HG02981 (cell line): ENCODE measurements around the gene CMIP.
A peak's percentile ranks its signal among the peaks of the same experiment; 100 is the strongest.
"Not testable (repeated sequence)": the region's sequence is repeated elsewhere in the genome, so short reads cannot be mapped to it uniquely, and the experiment has no call there.

Source experiments
- ATAC-seq: cut with Tn5 transposase; IDR thresholded peaks from one replicate; pipeline ENCODE4 v1.9.1; 2021; ENCODE audit warnings: mild to moderate bottlenecking, moderate library complexity; ENCODE audit not compliant: unreplicated experiment

Gene CMIP

DNA sequence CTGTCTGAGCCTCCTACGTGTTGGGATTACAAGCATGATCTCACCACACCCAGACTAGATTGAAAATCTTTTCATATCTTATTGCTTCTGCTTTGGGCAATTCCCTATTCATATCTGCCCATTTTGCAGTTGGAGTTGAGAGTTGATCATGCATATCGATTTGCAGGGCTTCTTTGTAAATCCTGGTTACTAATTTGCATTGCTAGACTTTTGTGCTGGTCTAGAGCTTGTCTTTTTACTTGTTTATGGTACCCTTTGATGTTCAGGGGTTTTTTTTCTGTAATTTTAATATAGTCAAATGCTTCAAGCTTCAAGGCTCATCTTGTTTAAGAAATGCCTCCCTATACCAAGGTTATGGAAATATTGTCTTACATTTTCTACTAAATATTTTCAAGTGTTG lies 23.5 kb upstream of the CMIP start:
- no peak for ATAC-seq

DNA sequence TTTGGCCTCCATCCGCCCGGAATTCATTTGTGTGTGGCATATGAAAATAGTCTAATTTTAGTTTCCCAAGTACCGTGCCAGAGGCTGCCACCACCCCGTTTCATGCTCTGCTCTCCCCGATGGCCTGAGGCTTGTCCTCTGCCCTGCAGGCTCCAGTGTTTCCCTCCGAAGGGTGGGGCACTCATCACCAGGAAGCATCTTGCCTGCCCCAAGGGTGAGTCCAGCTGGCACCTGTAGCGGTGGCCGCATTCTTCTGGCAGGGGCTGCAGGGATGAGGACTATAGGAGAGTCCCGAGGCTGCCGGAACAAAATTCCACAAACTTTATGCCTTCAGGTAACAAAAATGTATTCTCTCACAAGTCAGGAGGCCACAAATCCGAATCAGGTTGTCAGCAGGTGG lies 23.1 kb upstream of the CMIP start:
- no peak for ATAC-seq

DNA sequence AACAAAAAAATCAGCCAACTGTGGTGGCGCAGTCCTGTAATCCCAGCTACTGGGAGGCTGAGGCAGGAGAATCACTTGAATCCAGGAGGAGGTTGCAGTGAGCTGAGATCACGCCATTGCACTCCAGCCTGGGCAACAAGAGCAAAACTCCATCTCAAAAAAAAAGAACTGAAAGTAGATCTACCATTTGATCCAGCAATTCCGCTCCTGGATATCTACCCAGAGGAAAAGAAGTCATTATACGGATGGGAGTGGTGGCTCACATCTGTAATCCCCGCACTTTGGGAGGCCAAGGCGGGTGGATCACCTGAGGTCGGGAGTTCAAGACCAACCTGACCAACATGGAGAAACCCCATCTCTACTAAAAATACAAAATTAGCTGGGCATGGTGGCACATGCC lies 22.5 kb upstream of the CMIP start:
- not testable (repeated sequence) for ATAC-seq

DNA sequence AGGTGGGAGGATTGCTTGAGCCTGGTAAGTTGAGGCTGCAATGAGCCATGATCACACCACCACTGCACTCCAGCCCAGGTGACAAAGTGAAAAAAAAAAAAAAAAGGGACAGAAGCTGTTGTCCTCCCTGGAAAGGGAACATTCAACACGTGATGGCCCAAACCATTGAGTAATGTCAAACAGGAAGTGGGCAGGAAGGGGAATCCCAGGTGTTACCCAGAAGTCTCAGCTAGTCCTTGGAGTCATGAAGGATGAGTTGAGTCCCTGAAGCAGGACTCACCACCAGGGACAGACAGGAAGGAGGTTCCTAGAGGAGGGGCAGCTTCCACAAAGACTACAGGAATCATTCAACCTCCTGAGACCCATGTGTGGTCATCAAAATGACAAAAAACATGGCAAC lies 19.8 kb upstream of the CMIP start:
- ATAC-seq: peak; percentile 64

DNA sequence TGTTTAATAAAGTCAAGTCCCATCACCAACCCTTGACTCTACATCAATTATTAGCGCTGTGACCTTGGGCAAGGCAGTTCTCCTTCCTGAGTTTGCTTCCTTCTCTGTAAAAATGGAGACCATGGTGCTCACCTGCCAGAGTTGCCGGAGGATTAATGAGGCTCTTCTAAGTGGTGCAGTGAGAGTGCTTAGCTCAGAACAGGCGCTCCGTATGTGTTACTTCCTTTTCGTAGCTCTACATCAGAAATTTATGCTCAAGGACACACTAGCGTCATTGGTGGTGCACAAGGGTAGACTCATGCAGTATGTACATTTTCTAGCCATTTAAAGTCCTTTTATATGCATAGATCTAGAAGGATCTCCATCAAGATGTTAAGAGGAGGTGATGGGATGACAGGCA lies 17.4 kb upstream of the CMIP start:
- ATAC-seq: no peak

DNA sequence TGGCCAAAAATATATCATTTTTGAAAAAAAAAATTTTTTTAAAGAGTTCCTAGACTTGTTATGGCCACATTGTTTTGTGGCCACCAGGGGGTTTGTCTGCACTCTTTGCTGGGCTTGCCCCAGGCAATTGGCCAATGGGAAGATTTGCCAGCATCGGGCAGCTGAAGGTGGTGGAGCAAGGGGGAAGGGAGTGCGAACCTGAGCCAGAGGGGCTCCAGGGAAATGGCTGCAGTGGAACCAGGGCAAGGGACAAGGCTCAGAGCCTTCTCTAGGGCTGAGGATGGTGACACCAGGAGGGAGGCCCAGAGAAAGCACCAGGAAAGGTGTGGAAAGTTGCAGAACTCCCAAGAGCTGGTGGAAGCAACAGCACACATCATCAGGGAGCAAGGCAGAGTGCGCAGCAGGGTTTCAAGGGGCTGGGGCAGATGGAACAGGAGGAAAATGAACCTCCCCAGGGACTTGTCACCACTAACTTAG lies 15.5 kb upstream of the CMIP start:
- ATAC-seq: no peak

DNA sequence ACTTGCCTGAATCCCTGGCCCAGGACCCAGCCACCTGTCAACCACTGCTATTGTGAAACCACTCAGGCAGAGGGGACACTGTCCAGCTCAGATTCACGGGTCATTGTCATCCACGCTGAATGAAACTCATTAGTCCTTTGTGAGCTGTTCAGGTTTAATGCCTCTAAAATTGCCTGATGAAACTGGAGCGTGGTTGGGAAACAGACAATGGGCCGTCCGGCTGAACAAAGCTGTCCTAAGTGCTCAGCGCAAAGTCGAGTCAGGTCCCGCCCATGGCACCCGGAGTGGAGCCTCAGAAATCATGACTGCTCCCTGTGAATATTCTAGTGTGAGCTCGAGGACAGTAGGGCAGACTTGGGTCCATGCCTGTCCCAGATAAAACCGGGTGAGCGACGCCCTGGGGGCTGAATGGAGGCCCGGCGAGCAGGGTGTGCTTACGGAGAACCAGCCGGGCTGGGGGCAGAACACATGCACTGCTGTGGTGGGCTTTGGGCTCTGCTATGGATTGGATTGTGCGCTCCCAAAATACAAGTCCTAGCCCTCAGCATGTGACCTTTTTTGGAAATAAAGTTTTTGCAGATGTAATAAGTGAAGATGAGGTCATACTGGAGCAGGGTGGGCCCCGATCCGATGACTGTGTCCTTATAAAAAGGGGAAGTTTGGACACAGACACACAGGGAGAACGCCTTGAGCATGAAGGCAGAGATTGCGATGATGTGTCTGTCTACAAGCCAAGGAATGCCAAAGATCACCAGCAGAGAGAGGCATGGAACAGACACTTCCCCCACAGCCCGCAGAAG lies 12.9 kb upstream of the CMIP start:
- no peak for ATAC-seq

DNA sequence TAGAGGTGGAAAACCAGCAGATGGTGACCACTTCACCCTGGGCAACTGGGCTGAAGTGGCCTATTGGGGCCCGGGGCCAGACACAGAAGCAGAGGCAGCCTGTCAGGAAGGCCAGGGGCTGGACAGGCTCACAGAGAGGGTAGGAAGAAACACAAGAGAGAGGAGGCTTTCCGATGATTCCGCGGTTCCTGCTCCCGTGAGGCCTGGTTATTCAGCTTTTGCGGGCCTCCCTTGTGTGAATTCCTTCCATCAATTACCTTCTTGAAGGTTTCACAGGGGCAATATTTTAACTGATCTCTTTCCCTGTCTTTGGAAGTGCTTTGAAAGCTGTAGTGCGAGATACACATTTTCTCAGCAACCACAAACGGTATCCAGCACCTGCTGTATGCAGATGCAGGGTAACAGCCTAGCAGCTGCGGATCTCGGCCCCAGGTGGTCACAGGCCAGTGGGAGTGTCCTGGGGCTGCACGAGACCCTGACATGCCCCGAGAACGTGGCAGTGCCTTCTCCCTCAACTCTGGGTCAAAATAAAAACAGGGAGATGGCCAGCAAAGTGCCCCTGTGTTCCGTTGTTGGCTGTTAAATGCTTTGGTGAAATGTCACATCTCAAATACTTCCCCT lies 11.6 kb upstream of the CMIP start:
- no peak for ATAC-seq

DNA sequence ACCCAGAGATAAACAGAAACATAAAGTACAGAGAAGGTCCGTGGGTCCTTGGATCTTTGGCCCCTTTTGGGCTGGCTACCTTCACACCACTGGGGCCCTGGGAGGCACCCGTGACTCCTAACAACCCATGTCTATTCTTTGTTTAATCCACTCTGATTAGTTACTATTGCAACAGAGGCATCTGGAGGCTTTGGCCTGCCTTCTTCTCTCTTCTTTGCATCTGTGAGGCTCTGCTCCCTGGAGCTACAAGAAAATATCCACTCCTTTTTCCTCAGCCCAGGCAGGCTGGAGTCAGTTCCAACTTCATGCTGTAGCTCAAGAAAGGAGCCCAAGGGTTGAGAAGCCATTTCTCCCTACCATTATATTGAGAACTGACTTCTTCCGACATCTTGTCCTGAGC lies 9.5 kb upstream of the CMIP start:
- no peak for ATAC-seq

DNA sequence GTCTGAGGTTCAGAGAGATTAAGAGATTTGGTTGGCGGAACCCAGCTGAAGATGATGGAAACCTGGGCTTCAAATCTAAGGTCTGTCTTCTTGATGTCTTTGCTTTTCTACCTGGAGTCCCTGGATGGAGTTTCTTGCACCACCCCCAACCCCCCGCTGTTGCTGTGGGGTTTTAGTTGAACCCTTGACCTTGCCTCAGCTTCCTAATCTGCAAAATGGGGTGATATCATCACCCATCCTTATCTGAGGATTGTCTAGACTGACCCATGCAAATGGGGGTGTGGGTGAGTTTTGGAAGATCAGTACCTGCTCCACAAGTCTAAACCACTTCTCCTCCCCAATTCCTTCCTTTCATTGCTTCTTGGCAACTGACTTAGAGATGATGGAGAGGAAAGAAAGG lies 9.0 kb upstream of the CMIP start:
- ATAC-seq: no peak

DNA sequence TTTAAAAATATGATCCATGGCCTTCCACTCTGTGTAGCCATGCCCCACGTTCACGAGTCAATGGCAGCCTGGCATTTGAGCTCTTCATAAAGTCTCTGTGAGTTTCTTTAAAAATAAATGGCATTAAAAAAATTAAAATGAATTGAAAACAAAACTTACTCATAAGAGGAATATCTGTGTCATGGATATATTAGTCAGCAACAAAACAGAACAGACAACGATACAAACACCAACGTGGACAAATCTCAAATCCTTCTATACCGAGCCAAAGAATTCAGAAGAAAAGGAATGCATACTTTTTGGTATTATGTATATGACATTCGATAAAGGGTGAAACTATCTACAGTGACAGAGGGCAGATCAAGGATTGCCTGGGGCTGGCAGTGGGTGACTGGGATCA lies 8.2 kb upstream of the CMIP start:
- no peak for ATAC-seq

DNA sequence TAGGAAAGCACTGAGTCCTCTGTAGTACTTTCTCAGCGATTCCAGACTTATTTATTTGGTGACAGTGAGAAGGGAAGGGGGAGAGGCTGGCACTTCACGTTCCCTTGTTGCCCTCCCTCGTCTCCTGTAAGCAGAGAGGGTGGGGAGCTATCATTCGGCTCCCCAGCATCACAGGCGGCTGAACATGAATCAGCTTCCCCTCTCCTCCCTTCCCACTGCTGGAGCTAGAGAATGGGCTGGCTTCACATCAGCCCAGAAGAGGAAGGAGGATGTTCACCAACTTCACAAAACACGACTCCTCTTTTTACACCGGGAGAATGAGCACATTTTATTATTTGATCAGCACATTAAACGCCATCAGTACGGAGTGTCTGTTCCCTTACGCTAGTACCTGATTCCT lies 6.7 kb upstream of the CMIP start:
- ATAC-seq: no peak

DNA sequence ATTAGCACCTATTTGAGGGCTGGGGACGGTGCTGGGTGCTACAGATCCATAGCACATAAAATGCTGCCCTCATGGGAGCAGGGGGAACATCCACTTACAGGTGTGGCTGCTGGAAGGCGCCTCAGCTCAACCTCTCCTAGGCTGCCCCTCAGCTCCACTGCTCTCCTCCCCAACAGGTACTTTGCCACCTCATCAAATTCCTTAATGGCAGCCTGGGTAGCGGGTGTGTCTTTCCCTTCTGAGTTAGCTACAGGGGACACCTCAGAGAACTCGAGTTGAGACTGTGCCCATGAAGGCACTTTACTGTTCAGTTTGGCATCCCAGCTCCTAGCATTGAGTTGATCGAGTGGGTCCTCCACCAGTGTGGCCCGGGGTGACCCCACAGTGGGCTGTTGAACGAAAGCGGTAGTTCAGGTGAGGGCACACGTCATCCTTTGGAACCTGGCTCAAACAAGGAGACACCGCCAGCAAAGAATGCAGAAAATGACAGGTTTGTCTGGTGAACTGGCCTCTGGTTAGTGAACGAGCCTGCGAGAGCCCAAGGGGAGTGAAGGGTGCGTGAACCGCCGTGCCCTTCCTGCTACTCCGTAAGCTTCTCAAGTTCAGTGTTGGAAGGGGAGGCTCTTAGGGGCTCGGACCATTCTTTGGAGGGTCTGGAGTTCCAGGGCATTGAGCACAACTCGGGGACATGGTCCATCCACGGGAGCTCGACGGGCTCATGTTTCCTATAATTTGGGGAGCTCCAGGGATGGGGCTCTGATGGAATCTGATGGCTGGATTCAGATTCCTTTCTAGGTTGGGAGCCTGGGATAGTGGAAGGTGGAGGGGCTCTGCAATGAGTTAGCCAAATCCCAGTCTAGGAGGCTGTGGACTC lies 3.5 kb upstream of the CMIP start:
- no peak for ATAC-seq

DNA sequence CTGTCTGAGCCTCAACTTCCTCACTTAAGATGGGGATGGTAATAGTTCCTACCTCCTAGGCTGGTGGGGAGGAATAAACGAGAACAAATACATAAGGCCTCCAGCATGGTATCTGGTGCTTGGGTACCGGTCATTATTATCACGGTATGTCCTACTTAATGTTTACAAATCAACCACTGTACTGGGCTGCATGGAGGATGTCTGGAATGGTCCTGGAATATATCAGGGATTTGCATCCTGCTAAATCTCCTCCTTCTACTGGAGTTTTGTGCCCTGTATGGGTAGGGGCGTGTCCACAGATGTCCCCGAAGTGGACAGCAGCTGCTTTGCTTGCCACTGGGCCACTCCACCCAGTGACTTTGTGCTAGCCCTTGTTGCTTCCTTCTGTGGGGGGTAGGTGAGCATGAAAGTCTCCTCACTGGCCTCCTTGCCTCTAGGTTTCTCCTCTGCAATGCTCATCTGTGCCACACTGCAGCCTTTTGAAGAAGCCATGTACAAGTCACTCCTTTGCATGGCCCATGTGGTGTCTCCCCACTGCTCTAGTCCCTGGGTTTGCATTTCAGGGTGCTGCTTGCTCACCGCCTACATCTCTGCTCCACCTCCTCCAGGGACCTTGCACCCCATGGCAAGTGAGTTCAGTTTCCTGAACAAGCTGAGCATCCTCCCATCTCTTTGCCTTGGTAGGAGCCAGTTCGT lies 2.2 kb upstream of the CMIP start:
- ATAC-seq: no peak

DNA sequence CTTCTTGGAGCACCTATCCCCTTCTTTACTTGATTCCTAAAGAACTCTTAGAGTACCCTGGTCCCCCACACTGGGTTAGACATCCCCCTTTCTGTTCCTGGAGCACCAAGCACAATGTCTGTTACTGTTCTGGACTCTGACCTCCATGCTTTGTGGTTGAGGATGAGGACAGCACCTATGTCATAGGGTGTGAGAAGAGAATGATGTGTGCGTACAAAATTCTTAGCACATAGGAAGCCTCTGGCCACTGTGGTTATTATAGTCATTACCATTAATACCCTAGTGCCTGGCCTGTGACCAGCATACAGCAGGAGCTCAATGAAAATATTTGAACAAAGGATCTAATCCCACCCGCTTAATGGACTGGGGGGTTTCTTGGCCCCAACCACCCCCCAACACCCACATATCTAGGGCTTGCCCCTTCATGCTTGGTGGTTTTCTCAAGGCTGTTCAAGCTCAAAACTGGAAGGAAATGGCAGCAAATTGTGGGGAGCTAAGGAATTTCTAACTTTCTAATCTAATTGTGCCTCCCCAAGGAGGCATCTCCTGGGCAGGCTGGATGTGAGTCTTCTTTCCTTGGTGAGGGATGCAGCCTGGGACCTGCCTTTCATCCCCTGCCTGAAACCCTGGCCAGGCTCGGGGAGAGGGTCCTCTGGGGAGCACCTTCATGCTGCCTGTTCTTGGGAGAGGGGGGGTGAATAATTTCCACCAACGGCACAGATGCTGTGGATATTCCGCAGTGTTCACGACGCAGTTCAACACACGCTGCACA lies 1.5 kb upstream of the CMIP start:
- no peak for ATAC-seq

DNA sequence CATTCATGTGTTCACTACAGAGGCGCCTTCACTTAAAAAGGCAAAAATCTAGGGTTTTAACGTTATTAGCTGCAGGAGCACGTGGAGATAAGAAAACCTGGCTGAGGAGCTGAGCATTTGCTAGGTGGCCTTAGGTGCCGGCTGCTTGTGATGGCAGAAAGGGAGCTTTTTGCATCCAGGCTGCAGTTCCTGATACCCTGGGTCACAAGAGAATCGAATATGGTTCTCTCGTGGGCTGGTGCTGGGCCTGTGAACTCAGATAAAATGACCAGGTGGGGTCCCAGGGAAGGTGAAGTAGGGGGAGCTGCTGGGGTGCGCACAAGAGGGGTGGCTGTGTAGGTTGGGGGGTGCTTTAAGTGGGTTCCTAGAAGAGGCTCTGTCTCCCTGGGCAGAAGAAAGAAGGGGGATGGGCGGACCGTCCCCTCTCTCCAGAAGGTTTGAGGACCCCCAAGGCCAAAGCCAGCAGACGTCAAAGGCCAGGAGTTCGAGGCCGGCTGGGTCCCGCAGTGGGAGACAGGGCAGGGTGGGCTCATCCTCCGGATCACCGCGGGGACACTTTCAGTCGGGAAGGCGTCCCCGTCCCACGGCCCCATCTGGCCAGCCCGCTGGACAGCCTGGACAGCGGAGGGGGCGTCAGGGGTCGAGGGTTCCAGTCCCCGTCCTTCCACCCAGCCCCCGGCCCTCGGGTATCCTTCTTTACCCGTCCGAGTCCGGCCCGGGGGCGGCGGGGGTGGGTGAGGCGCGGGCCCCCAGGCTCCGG lies 740 bp upstream of the CMIP start:
- no peak for ATAC-seq

DNA sequence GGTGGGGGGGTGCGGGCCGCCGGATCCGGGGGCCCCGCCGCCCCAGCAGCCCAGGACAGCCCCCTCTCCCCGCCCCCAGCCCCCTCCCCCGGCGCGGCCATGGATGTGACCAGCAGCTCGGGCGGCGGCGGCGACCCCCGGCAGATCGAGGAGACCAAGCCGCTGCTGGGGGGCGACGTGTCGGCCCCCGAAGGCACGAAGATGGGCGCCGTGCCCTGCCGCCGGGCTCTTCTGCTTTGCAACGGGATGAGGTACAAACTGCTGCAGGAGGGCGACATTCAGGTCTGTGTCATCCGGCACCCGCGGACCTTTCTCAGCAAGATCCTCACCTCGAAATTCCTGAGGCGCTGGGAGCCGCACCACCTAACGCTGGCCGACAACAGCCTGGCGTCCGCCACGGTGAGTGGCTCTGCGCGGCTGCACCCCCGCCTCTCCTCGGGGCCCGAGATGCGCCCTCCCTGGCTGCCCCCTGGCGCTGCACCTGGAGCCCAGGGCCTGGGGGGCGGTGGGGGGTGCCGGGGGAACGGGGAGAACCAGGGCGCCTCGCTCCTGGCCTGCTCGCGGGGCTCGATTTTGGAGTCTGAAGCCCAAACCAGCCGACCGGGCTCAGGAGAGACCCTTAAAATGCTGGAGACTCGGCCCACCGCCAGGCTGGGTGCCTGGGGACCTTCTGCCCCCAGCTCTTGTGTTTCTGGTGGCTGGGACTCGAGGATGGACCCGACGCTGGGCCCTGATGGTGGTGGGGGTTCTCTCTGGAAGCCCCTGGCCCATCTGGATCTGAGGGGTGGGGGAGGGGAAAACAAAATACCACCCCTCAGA lies 744 bp downstream of the CMIP start:
- no peak for ATAC-seq

DNA sequence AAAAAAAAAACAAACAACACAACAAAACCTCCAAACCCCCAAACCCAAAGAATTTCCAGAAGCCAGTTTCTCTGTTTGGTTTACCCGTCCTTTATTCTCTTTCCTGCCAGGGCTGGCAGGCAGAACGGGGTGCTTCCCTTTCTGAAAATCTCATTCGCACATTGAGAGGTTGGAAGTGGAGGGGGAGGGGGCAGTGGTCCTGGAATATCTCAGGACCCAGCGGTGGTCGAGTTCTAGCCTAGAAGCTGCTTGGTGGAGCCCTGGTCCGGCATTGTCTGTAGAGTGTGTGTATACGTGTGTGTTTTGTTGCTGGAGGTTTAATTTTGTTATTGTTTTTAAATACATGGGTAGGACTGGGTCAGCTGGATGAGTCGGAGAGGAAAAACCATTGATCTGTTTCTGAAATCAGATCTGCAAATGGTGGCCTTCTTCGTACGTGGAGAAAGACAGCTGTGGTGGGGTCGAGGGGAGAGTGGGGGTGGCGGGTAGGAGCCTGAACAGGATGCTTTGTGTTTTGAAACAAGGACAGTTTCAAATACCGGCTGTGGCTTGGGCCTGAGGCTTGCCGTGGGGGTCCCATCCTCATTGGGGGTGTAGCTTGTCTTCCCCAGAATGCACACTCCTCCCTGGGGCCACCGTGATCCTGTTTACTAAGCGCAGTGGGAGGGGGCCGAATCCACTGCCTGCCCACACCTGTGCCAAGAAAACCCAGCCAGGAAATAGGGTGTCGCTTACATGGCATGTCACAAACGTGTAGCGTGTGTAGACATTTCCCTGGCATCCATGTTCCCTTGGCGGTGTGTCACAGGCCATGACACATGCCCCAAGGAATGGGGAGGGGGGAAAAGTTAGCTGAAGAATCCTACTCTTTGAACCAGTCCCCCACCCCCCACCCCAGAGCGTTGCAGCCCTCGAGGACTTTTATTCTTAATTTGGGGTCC lies 1.6 kb downstream of the CMIP start:
- ATAC-seq: no peak
